Left cardiac atrium (tissue), 4 donors: ENCODE results near the gene ACSM5. TPM values are rescaled to one million over a fixed set of nuclear protein-coding genes. Genes with fewer than 3 reads are reported as not detected.
"Not testable (repeated sequence)": the region's sequence is repeated elsewhere in the genome, so short reads cannot be mapped to it uniquely, and the experiment has no call there.

ENCODE experiments used
- ATAC-seq, 2 donors: fragments of 200-7000 bp; cut with Tn5 transposase; one replicate each; pipeline ENCODE4 v1.9.1; 2020; ENCODE audit warnings: mild to moderate bottlenecking in 2 of 2, moderate library complexity in 2 of 2
- DNase-seq: peaks from one replicate; pipeline ENCODE4 v3.0.0-alpha.2; 2020
- intact Hi-C, 2 donors: fragments of 100-400 bp; cut with DNase I; formaldehyde crosslinking; loops; one replicate each; pipeline versions ENCODE4 v1.14.1 to v1.15.1; 2022 to 2023
- total RNA-seq, 2 donors: library from RNA; stranded (reverse); fragmentation: NEBNext Ultra II Directional; extraction: Animal tissue kit (Norgen Biotek cat#: 25700); gene quantifications; one replicate each; pipeline ENCODE4 v1.2.1, GENCODE V29; 2021
- donor health status: DM: no; HTN: yes; CAD: no.
- donor health status: DM: no; HTN: yes; CAD: no; lungs with severe emphysema.
- donor health status: DM: yes; HTN: yes; CAD: no.
- donor health status: Dilated cardiomyopathy.

ACSM5 gene
- total RNA-seq, 2 donors from 2014 or later, result 3.6 to 7.8 TPM

GRCh38 chr16:20439820-20440231, 30.5 kb downstream of the ACSM5 start:
- intact Hi-C loops, result not testable (repeated sequence)
- DNase-seq (peak; percentile 28), ATAC-seq (peak; percentile 88 to 90)

- ATAC-seq, DNase-seq, intact Hi-C loops: not testable (repeated sequence)
Observed at GRCh38 chr16:20440731-20441130, 31.4 kb downstream of the ACSM5 start.

- no peak for DNase-seq
- peak in 1 of 2 donors; percentile 54 for ATAC-seq
Observed at GRCh38 chr16:20441191-20441590, 31.9 kb downstream of the ACSM5 start.

GRCh38 chr16:20441859-20442258, 32.5 kb downstream of the ACSM5 start:
- ATAC-seq, intact Hi-C loops, DNase-seq: not testable (repeated sequence)

More at GRCh38 chr16:20441191-20441590, 31.9 kb downstream of the ACSM5 start:
- intact Hi-C loops, result no loop called here

GRCh38 chr16:20446652-20447393, 37.5 kb downstream of the ACSM5 start:
- intact Hi-C loops, ATAC-seq, DNase-seq: not testable (repeated sequence)

- DNase-seq, intact Hi-C loops: not testable (repeated sequence)
- ATAC-seq, result peak in 1 of 2 donors; percentile 27
Observed at GRCh38 chr16:20451364-20451763, 42.0 kb downstream of the ACSM5 start, which contains the start of gene ACSM2A. Gene ACSM2A, plus strand, starts transcription at chr16:20451521. Its CDS starts 8,594 bp downstream, at chr16:20460115.

- intact Hi-C loops, DNase-seq, ATAC-seq: not testable (repeated sequence)
Observed at GRCh38 chr16:20453633-20454032, 44.3 kb downstream of the ACSM5 start.

- ATAC-seq, DNase-seq, intact Hi-C loops: not testable (repeated sequence)
Observed at GRCh38 chr16:20459227-20459626, 49.9 kb downstream of the ACSM5 start.

- intact Hi-C loops, ATAC-seq, DNase-seq: not testable (repeated sequence)
Observed at GRCh38 chr16:20460313-20460712, 51.0 kb downstream of the ACSM5 start.

GRCh38 chr16:20468954-20469353, 59.6 kb downstream of the ACSM5 start:
- ATAC-seq, intact Hi-C loops, DNase-seq: not testable (repeated sequence)

- ATAC-seq, intact Hi-C loops, DNase-seq: not testable (repeated sequence)
Observed at GRCh38 chr16:20469930-20470329, 60.6 kb downstream of the ACSM5 start.

- intact Hi-C loops, ATAC-seq, DNase-seq: not testable (repeated sequence)
Observed at GRCh38 chr16:20470732-20471131, 61.4 kb downstream of the ACSM5 start.

GRCh38 chr16:20477188-20477744, 67.9 kb downstream of the ACSM5 start:
- ATAC-seq, DNase-seq, intact Hi-C loops: not testable (repeated sequence)

GRCh38 chr16:20483989-20484388, 74.7 kb downstream of the ACSM5 start:
- DNase-seq, ATAC-seq, intact Hi-C loops: not testable (repeated sequence)

- ATAC-seq (no peak), DNase-seq (no peak)
- intact Hi-C loops, result no loop called here
Observed at GRCh38 chr16:20484726-20485125, 75.4 kb downstream of the ACSM5 start.

GRCh38 chr16:20485408-20485807, 76.1 kb downstream of the ACSM5 start:
- intact Hi-C loops, result no loop called here
- ATAC-seq (no peak), DNase-seq (no peak)
